Osteoblast (primary cell): ENCODE results near the gene TAS2R42. TPM values are rescaled to one million over a fixed set of nuclear protein-coding genes. Genes with fewer than 3 reads are reported as not detected.

Source experiments
- DNase-seq: peaks from one replicate; pipeline ENCODE4 v3.0.0; 2011; ENCODE audit warnings: low spot score, mixed read lengths; ENCODE audit not compliant: insufficient read length; ENCODE audit errors: missing footprints
- H2AFZ ChIP-seq: 2 replicates; pipeline ENCODE4 v1.6.0; 2011; ENCODE audit warnings: mild to moderate bottlenecking, low read length
- H3K27ac ChIP-seq: 2 replicates; pipeline ENCODE4 v1.5.1; 2011; ENCODE audit warnings: mild to moderate bottlenecking, low read depth, low read length, moderate library complexity
- H3K27me3 ChIP-seq: 2 replicates; pipeline ENCODE4 v1.6.0; 2012; ENCODE audit warnings: mild to moderate bottlenecking, control low read depth, inconsistent platforms, low read length, moderate library complexity; ENCODE audit not compliant: insufficient read depth
- H3K36me3 ChIP-seq: 2 replicates; pipeline ENCODE4 v1.5.1; 2011; ENCODE audit warnings: mild to moderate bottlenecking, low read length, control low read depth, moderate library complexity; ENCODE audit not compliant: insufficient read depth
- H3K4me1 ChIP-seq: 2 replicates; pipeline ENCODE4 v1.5.1; 2011; ENCODE audit warnings: mild to moderate bottlenecking, low read length, control low read depth, moderate library complexity; ENCODE audit not compliant: insufficient read depth
- H3K4me2 ChIP-seq: 2 replicates; pipeline ENCODE4 v1.6.0; 2011; ENCODE audit warnings: mild to moderate bottlenecking, low read length; ENCODE audit not compliant: insufficient read depth
- H3K4me3 ChIP-seq: fragments of 200-600 bp; sonication (generic); 3 replicates; pipeline ENCODE4 v1.5.1; 2012; ENCODE audit warnings: mild to moderate bottlenecking, low read length, inconsistent platforms; ENCODE audit not compliant: insufficient read depth
- H3K79me2 ChIP-seq: 2 replicates; pipeline ENCODE4 v1.6.0; 2012; ENCODE audit warnings: mild to moderate bottlenecking, low read length, control low read depth, inconsistent platforms; ENCODE audit not compliant: insufficient read depth
- H3K9me3 ChIP-seq: 2 replicates; pipeline ENCODE4 v1.5.1; 2011; ENCODE audit warnings: low read depth, low read length, control low read depth
- H4K20me1 ChIP-seq: 2 replicates; pipeline ENCODE4 v1.6.0; 2012; ENCODE audit warnings: mild to moderate bottlenecking, low read length, control low read depth; ENCODE audit not compliant: insufficient read depth
- total RNA-seq: library from RNA; depleted of rRNA; stranded (reverse); fragments of >200 nt; gene quantifications from 2 replicates; pipeline ENCODE4 v1.2.3, GENCODE V29; 2012
- TF ChIP-seq, protein P1 (sequence below): IDR thresholded peaks from 2 replicates; pipeline ENCODE4 v1.5.1; 2011; ENCODE audit warnings: mild to moderate bottlenecking, low read depth, low read length, moderate library complexity; ENCODE audit errors: extremely low read depth

The TAS2R42 gene
- total RNA-seq, 1 donor = not detected

DNA sequence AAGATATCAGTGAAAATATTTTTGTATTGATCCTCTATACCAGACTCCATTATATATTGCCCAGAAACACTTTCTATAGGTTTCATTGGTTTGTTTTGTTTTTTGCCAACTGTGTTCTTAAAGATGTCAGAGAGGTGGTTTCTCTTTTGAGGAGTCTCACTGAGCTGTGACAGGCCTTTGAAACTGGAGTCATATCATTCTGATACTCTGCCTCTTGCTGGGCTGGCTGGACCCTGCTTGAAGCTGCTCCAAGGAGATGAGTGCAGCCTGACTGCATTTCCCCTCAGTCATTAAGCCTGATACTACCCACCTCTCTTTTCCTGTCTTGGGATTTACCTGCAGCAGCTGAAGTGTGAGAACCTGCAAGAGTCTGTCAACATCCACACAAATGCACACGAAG, 35.9 kb downstream of the TAS2R42 start:
- Histone ChIP-seq H3K4me3 (no peak overlapping the region), H3K27me3 (no peaks in the 10 kb centered on the region), H3K27ac (no peak overlapping the region), H4K20me1 (peaks cover 13% of the 10 kb centered on the region), H3K4me1 (no peaks in the 10 kb centered on the region), H3K9me3 (no peaks in the 10 kb centered on the region), H3K79me2 (peaks cover 41% of the 10 kb centered on the region), H3K4me2 (no peak overlapping the region), H2AFZ (no peak overlapping the region), H3K36me3 (no peaks in the 10 kb centered on the region)
- TF ChIP-seq, protein P1, sequence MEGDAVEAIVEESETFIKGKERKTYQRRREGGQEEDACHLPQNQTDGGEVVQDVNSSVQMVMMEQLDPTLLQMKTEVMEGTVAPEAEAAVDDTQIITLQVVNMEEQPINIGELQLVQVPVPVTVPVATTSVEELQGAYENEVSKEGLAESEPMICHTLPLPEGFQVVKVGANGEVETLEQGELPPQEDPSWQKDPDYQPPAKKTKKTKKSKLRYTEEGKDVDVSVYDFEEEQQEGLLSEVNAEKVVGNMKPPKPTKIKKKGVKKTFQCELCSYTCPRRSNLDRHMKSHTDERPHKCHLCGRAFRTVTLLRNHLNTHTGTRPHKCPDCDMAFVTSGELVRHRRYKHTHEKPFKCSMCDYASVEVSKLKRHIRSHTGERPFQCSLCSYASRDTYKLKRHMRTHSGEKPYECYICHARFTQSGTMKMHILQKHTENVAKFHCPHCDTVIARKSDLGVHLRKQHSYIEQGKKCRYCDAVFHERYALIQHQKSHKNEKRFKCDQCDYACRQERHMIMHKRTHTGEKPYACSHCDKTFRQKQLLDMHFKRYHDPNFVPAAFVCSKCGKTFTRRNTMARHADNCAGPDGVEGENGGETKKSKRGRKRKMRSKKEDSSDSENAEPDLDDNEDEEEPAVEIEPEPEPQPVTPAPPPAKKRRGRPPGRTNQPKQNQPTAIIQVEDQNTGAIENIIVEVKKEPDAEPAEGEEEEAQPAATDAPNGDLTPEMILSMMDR = no peak
- no peak for DNase-seq

DNA sequence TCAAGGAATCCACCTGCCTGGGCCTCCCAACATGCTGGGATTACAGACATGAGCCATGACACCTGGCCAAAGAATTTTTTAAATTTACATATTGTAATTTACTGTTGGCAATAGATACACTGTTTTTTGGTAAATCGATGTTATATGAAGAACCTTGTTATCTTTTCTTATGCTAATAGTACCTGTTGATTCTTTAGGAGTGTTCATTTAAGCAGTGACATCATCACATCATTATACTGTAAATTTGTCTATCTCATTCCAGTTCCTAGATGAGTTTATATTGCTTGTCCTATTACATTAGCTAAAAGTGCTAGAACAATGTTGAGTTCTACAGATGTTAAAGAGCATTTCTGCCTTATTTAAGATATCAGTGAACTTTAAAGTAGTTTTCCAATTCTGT, 39.3 kb downstream of the TAS2R42 start:
- Histone ChIP-seq H3K27ac (no peak overlapping the region), H3K9me3 (no peaks in the 10 kb centered on the region), H3K36me3 (no peaks in the 10 kb centered on the region), H3K79me2 (peaks cover 42% of the 10 kb centered on the region), H3K4me1 (no peaks in the 10 kb centered on the region), H3K4me2 (no peak overlapping the region), H2AFZ (no peak overlapping the region), H3K4me3 (no peak overlapping the region), H4K20me1 (peaks cover 7% of the 10 kb centered on the region), H3K27me3 (no peaks in the 10 kb centered on the region)
- no peak for DNase-seq
- TF ChIP-seq, protein P1 = no peak

DNA sequence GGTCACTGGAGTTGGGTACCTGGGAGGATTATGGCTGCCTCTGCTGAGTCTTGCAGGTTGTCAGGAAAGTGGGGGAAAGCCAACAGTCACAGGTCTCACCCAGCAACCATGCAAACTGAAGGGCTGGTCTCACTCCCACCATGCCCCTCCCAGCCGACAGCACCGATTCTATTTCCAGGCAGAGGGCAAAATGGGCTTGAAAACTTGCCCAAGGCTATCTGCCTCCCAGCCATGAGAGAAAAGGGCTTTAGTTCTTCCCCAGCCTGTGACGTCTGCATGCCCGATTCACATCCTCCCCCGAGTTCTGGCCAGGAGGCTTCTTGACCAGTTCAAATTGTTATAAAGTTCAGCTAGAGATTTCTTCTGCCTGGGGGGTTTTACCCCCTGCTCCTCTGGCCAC, 42.4 kb downstream of the TAS2R42 start:
- Histone ChIP-seq H3K79me2 (peaks cover 54% of the 10 kb centered on the region), H3K4me1 (no peaks in the 10 kb centered on the region), H4K20me1 (no peaks in the 10 kb centered on the region), H3K36me3 (no peaks in the 10 kb centered on the region), H2AFZ (no peak overlapping the region), H3K9me3 (no peaks in the 10 kb centered on the region), H3K4me2 (no peak overlapping the region), H3K27ac (no peak overlapping the region), H3K27me3 (no peaks in the 10 kb centered on the region), H3K4me3 (no peak overlapping the region)
- no peak for DNase-seq
- TF ChIP-seq, protein P1 = no peak

DNA sequence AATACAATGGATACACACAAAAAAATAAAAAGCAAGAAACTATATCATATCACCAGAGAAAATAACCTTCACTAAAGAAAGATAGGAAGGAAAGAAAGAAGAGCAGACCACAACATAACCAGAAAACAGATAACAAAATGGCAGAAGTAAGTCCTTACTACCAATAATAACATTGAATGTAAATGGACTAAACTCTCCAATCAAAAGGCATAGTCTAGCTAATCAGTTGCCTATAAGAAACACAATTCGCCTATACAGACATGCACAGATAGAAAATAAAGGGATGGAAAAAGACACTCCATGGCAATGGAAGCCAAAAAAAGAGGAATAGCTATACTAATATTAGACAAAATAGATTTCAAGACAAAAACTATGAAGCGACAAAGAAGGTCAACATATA, 43.4 kb downstream of the TAS2R42 start:
- no peaks in the 10 kb centered on the region for H3K36me3 ChIP-seq
- peaks cover 60% of the 10 kb centered on the region for H3K79me2 ChIP-seq
- H3K4me2 ChIP-seq = no peak overlapping the region
- H2AFZ ChIP-seq = no peak overlapping the region
- no peaks in the 10 kb centered on the region for H3K9me3 ChIP-seq
- H3K27me3 ChIP-seq = no peaks in the 10 kb centered on the region
- no peak for DNase-seq
- H3K4me3 ChIP-seq = no peak overlapping the region
- H3K4me1 ChIP-seq = no peaks in the 10 kb centered on the region
- TF ChIP-seq, protein P1 = no peak
- no peak overlapping the region for H3K27ac ChIP-seq
- no peaks in the 10 kb centered on the region for H4K20me1 ChIP-seq
